ENCODE measurements around the gene EXOC2.

DNA sequence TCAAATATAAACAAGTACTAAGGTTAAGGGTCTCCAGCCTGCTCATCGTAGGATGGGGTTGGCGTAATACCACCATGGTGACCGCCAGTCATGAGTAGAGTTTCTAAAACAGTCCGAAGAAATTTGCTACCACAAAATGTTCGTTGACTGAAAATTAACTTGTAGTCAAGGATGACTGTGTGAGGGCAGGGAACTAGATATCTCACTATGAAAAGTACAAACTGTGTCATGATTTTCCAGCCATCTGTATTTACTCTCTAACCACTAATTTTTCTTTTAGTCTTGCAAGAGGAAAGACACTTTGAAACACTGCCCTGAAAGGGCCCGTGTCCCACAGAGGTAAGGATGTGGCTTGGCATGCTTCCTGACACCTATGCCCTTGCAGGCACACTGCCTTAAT is 201.7 kb downstream of the EXOC2 start:
- TF ChIP-seq CTCF (IDR thresholded peaks at IDR 0.05): no peak
- no peak for TF ChIP-seq POLR2A (IDR thresholded peaks at IDR 0.05)

Measured in adrenal gland (tissue), 5 donors.